GM19397 (cell line): ENCODE results near the gene ANKRD27.
"Not testable (repeated sequence)": the region's sequence is repeated elsewhere in the genome, so short reads cannot be mapped to it uniquely, and the experiment has no call there.

Experiments used
- ATAC-seq: cut with Tn5 transposase; IDR thresholded peaks from one replicate; pipeline ENCODE4 v1.9.1; 2021; ENCODE audit warnings: mild to moderate bottlenecking, moderate library complexity; ENCODE audit not compliant: unreplicated experiment

Gene ANKRD27

GRCh38 chr19:32607479-32607878 is 67.5 kb downstream of the ANKRD27 start:
- ATAC-seq, result no peak

GRCh38 chr19:32606289-32606688 is 68.7 kb downstream of the ANKRD27 start:
- ATAC-seq, result no peak

GRCh38 chr19:32605544-32605943 is 69.4 kb downstream of the ANKRD27 start:
- no peak for ATAC-seq

- ATAC-seq, result no peak
Observed at GRCh38 chr19:32603961-32604360, 71.0 kb downstream of the ANKRD27 start.

- no peak for ATAC-seq
Observed at GRCh38 chr19:32599736-32600157, 75.2 kb downstream of the ANKRD27 start.

- no peak for ATAC-seq
Observed at GRCh38 chr19:32599258-32599657, 75.7 kb downstream of the ANKRD27 start.

GRCh38 chr19:32598022-32598421 is 77.0 kb downstream of the ANKRD27 start:
- ATAC-seq, result no peak

GRCh38 chr19:32595491-32595890 is 79.5 kb downstream of the ANKRD27 start:
- ATAC-seq, result no peak

GRCh38 chr19:32594021-32594420 is 81.0 kb downstream of the ANKRD27 start:
- no peak for ATAC-seq

- not testable (repeated sequence) for ATAC-seq
Observed at GRCh38 chr19:32587747-32588504, 87.1 kb downstream of the ANKRD27 start.

GRCh38 chr19:32581705-32582179 is 93.2 kb downstream of the ANKRD27 start:
- ATAC-seq, result no peak

GRCh38 chr19:32580901-32581704 is 93.9 kb downstream of the ANKRD27 start, which contains the start of gene PDCD5:
PDCD5 (plus strand) TSS chr19:32581190; CDS start chr19:32581262, 72 bp downstream.
- peak; percentile 90 for ATAC-seq

- peak; percentile 18 for ATAC-seq
Observed at GRCh38 chr19:32580353-32580900, 94.6 kb downstream of the ANKRD27 start.

GRCh38 chr19:32576790-32577189 is 98.2 kb downstream of the ANKRD27 start:
- no peak for ATAC-seq

- no peak for ATAC-seq
Observed at GRCh38 chr19:32573492-32573794, 101.5 kb downstream of the ANKRD27 start.

GRCh38 chr19:32572700-32573491 is 102.1 kb downstream of the ANKRD27 start:
- ATAC-seq, result not testable (repeated sequence)

- not testable (repeated sequence) for ATAC-seq
Observed at GRCh38 chr19:32571471-32572075, 103.4 kb downstream of the ANKRD27 start.

- no peak for ATAC-seq
Observed at GRCh38 chr19:32570081-32570785, 104.7 kb downstream of the ANKRD27 start.

GRCh38 chr19:32567486-32567885 is 107.5 kb downstream of the ANKRD27 start:
- ATAC-seq, result no peak
